Activated naive CD4-positive, alpha-beta T cell treated with anti-CD3 and anti-CD28 coated beads, Interleukin-2, amount 50 U/mL, for 72 hours (primary cell): ENCODE results near the gene CHD1. TPM values are rescaled to one million over a fixed set of nuclear protein-coding genes. Genes with fewer than 3 reads are reported as not detected.

Experiments used
- ATAC-seq, 2 donors: fragments of 150-1000 bp; cut with Tn5 transposase; 2 replicates each; pipeline ENCODE4 v1.10.0; 2021; ENCODE audit warnings: mild to moderate bottlenecking in 2 of 2, moderate library complexity in 2 of 2
- DNase-seq, 2 donors: peaks; one replicate each; pipeline ENCODE4 v3.0.0; 2021 to 2022; ENCODE audit warnings: low spot score in 2 of 2
- H3K27ac Mint-ChIP-seq, 2 donors: one replicate each; pipeline ENCODE4 v1.8.0; 2022; ENCODE audit warnings: mild to moderate bottlenecking in 2 of 2, mixed read lengths in 2 of 2
- H3K36me3 Mint-ChIP-seq, 2 donors: one replicate each; pipeline ENCODE4 v1.8.0; 2022; ENCODE audit warnings: mixed read lengths in 2 of 2
- H3K9me3 Mint-ChIP-seq, 2 donors: one replicate each; pipeline ENCODE4 v1.8.0; 2022; ENCODE audit warnings: mixed read lengths in 2 of 2
- total RNA-seq, 2 donors: library from RNA; stranded (reverse); gene quantifications; one replicate each; pipeline ENCODE4 v1.2.3, GENCODE V29; 2022

CHD1 gene
- total RNA-seq, 2 donors from 2014 or later: 49.9 to 86.0 TPM

DNA sequence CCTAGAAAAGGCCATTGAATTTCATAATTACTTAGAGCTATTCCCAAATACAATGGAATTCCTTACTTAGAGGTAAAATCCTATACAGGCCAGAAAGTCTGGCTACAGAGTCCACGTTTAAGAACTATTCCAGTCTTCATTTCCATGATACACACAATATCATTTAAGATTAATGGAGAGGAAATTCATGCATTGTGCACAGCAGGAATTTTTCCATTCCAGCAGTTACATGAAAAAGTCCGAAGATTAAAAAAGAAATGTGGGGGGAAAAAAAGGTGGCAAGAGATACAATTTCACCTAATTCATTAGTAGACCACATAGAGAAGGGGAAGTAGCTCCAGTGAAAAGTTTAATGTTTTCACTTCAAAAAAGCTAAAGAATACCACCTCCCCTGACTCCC, 63.1 kb downstream of the CHD1 start:
- Mint-ChIP-seq H3K36me3 (peaks cover 13% of the 10 kb centered on the region in 2 donors), H3K9me3 (no peaks in the 10 kb centered on the region), H3K27ac (peak overlapping the region in 1 of 2 donors; percentile 66)
- no peak for ATAC-seq
- DNase-seq: no peak

DNA sequence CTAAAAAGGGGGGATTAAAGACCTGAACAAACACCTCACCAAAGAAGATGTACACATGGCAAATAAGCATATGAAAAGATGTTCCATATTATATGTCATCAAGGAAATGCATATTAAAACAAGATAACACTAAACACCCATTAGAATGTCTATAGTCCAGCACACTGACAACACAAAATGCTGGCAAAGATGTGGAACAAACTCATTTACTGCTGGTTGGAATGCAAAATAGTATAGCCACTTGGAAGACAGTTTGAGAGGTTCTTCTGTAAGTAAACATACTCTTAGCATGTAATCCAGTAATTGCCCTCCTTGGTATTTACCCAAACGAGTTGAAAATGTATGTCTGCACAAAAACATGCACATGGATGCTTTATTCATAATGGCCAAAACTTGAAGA, 81.8 kb downstream of the CHD1 start:
- DNase-seq: no peak
- peaks cover 0 to 7% of the 10 kb centered on the region in 2 donors for H3K36me3 Mint-ChIP-seq
- ATAC-seq: no peak
- no peak overlapping the region for H3K27ac Mint-ChIP-seq
- peaks cover 0 to 4% of the 10 kb centered on the region in 2 donors for H3K9me3 Mint-ChIP-seq

DNA sequence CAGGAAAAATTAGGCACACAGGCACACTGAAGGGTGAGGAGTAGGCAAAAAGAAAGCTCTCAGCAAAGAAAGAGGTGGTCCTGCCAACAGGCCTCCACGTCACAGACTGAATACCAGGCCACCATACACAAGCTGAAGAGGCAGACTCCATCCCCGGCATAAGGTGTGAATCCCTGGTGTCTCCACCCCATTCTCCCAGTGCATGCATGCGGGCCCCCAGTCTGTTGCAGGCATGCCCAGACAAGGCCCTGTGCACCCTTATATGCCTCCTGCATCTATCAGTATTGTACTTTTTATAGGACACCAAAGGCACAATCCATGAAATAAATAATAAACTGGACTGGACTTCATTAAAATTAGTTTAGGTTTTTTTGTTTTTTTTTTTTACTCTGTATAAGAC, 82.3 kb downstream of the CHD1 start:
- H3K27ac Mint-ChIP-seq: no peak overlapping the region
- ATAC-seq: no peak
- H3K9me3 Mint-ChIP-seq: peaks cover 0 to 4% of the 10 kb centered on the region in 2 donors
- no peak for DNase-seq
- H3K36me3 Mint-ChIP-seq: peaks cover 0 to 7% of the 10 kb centered on the region in 2 donors

DNA sequence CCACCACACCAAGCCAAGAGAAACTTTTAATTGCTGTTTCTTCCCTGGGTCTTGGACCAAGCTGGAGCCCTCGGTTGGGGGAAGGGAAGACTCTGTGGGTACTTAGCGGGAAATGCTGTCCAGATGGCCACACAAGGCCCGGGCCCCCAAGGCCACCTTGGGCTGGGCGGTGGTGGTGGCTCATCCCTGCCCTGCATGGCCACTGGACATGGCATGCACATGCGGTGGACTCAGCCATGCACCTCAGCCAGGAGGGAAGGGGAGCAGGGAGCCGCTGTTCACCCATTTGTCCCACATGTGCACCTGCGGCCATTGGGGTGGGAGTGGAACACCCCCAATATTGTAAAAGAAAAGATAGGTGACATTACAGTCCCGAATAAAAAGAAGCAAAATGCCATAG, 82.9 kb downstream of the CHD1 start:
- Mint-ChIP-seq H3K9me3 (peaks cover 0 to 4% of the 10 kb centered on the region in 2 donors), H3K36me3 (peaks cover 0 to 7% of the 10 kb centered on the region in 2 donors), H3K27ac (no peak overlapping the region)
- DNase-seq (no peak), ATAC-seq (no peak)

DNA sequence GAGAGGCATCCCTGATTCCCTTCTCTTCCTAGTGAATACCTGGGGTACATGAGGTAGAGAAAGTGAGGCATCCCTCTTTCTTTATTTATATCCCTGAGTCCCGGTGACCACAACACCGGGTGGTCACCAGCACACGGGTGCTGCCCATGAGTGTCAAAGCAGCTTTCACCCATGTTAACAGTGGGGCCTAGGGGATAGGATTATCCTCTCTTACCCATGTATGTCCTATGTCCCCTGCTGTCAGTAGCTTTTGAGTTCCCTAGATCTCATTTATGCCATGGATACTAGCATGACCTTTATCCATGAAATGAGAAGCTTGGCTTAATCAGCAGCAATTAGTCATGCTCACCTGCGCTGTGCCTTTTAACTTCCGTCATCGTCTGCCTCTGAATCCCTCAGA, 83.9 kb downstream of the CHD1 start:
- Mint-ChIP-seq H3K36me3 (peaks cover 0 to 7% of the 10 kb centered on the region in 2 donors), H3K9me3 (peaks cover 0 to 4% of the 10 kb centered on the region in 2 donors), H3K27ac (no peak overlapping the region)
- DNase-seq (no peak), ATAC-seq (no peak)

DNA sequence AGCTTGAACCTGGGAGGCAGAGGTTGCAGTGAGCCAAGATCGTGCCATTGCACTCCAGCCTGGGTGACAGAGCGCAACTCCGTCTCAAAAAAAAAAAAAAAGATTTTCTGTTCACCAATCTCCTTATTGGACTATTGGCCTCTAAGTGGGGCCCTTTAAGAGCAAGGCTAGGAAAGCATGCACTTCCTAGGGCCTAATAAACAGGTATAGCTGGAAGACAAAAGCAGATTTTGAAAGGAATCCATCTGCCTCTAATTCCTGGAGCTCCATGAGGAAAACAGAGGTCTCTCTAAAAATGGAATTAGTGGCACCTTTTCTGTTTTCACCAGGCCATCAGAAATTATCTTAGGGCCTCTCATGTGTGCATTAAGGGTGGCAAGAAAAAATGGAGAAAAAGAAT, 85.3 kb downstream of the CHD1 start:
- Mint-ChIP-seq H3K27ac (no peak overlapping the region), H3K9me3 (peaks cover 0 to 4% of the 10 kb centered on the region in 2 donors), H3K36me3 (peaks cover under 1 to 7% of the 10 kb centered on the region in 2 donors)
- DNase-seq (no peak), ATAC-seq (no peak)

DNA sequence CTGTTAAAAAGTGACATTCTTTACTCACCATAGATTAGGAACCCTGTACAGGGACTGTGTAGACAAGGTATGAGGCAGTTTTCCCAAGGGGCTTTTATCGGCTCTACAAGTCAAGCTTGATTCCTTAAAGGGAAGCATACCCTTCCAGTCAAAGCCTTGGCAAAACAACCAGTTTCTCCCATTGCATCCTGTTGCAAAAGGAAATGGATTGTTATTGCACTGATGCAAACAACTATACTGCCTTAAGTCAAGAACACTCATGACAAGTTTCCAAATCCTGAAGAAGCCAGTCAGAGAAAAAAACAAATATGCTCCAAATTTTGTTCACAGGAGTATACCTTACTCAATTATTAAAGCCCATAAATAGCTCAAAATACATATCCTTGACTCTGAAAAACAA, 87.9 kb downstream of the CHD1 start:
- no peak overlapping the region for H3K27ac Mint-ChIP-seq
- ATAC-seq: no peak

DNA sequence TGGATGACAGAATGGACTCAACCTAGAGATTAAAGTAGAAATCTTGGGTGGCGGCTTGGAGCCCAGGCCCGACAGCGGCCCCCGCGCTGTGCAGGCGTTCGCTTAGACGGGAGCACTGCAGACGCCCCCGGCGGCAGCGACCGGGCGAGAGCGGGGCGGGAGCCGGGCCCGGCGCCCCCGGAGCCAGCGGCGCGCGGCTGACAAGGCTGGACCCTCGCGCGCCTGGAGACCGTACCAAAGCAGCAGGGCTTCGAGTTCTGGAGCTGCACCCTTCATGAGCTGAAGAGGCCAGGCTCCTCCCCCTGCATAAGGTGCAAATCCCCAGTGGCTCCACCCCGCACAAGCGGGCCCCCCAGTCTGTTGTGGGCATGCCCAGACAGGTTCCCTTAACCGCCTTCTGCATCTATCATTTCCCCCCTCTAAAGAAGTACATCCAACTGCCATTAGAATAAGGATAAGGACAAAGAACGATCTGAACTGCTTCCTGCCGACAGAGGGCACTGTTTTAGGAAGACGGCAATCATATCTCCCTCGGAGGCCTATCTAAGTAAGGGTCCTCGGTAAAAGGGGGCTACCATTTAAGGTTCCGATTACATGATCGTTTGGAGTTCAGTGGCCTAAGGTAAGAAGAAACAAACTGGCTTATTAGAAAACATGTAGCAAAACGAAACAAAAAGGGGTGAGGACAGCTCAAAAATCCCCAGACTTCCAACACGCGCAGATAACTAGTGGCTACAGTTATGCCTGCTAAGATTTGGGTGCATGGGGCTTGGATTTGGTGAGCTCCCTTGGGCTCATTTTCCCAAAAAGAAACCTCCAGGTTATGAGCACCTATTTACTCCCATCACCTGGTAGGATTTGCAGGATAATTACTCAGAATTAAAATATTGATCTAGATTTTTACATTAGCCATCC, 89.1 kb downstream of the CHD1 start:
- no peak overlapping the region for H3K27ac Mint-ChIP-seq
- DNase-seq: peak in 1 of 2 donors; percentile 16
- peaks cover 4 to 7% of the 10 kb centered on the region in 2 donors for H3K36me3 Mint-ChIP-seq
- no peaks in the 10 kb centered on the region for H3K9me3 Mint-ChIP-seq
- peak; percentile 57 to 66 for ATAC-seq

More for the DNA sequence above, 87.9 kb downstream of the CHD1 start:
- Mint-ChIP-seq H3K9me3 (peaks cover 0 to 4% of the 10 kb centered on the region in 2 donors), H3K36me3 (peaks cover 4 to 7% of the 10 kb centered on the region in 2 donors)
- no peak for DNase-seq

DNA sequence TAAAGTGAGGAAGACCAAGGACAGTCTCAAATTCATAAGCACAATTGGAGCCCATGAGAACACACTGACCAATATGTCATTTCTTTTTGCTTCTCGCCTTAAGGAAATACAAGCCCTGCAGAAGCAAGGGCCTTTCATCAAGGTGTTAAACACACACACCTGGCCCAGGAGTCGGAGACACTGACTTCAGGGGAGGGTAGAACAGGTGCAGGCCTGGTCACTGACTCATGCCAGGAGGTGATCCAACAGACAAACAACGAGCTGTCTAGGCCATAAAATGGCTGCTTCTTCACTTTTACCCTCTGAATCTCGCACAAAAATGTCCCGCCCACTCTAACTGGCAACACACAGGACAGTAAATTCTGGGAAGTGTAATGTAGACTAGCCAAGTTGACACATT, 92.6 kb downstream of the CHD1 start:
- ATAC-seq: no peak
- no peak overlapping the region for H3K27ac Mint-ChIP-seq
- peaks cover 0 to 4% of the 10 kb centered on the region in 2 donors for H3K36me3 Mint-ChIP-seq
- no peaks in the 10 kb centered on the region for H3K9me3 Mint-ChIP-seq
- no peak for DNase-seq

DNA sequence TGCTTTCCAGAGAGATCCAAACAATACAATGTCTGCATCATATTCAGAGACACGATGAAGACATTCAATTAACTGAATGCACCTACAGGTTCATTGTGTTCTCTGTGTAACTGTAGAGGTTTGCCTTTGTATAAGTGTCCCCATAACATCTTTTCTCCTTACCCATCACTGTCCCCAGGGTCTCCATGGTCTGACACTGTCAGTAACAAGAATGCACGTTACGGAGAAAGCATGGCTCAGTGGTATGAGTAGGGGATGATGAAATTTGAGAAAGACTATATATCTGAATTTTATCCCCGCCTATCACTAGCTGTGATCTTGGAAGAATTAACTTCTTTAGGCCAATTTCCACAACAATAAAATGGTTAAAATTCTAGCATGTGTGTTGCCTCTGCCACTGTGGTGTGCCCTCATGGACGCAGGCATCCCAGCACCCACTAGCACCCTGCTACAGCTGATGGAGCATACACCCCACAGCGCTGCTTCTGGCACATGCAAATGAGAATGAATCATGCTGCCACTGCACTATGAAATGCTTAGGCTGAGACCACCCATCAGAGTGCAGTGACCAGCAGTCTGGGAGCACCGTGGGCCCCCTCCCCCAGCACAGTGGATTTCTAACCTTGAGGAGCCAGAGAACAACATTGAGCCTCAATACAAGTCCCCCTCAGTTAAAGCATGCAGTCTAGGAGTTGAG, 101.1 kb downstream of the CHD1 start:
- DNase-seq (no peak), ATAC-seq (no peak)

DNA sequence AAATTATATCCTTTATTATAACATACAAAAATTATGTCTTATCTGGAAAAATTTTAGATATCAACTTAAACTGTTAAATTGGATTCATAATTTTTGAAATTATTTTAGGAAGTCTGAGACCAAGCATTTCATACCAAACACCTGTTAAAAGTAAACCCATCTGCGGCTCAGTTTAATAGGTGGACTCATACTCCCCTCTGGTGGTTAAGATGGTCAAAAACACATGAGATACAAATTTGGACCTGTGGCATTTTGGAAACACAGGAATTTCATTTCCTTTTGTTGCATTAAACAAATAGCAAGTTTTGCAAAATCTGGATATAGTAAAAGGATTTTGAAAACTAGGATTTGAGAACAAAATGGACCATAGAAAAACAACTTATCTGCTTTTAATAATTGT, 101.6 kb downstream of the CHD1 start:
- no peak overlapping the region for H3K27ac Mint-ChIP-seq
- no peaks in the 10 kb centered on the region for H3K9me3 Mint-ChIP-seq
- ATAC-seq (no peak), DNase-seq (no peak)
- H3K36me3 Mint-ChIP-seq: no peaks in the 10 kb centered on the region

More for the DNA sequence above, 101.1 kb downstream of the CHD1 start:
- Mint-ChIP-seq H3K36me3 (no peaks in the 10 kb centered on the region), H3K9me3 (no peaks in the 10 kb centered on the region), H3K27ac (no peak overlapping the region)

DNA sequence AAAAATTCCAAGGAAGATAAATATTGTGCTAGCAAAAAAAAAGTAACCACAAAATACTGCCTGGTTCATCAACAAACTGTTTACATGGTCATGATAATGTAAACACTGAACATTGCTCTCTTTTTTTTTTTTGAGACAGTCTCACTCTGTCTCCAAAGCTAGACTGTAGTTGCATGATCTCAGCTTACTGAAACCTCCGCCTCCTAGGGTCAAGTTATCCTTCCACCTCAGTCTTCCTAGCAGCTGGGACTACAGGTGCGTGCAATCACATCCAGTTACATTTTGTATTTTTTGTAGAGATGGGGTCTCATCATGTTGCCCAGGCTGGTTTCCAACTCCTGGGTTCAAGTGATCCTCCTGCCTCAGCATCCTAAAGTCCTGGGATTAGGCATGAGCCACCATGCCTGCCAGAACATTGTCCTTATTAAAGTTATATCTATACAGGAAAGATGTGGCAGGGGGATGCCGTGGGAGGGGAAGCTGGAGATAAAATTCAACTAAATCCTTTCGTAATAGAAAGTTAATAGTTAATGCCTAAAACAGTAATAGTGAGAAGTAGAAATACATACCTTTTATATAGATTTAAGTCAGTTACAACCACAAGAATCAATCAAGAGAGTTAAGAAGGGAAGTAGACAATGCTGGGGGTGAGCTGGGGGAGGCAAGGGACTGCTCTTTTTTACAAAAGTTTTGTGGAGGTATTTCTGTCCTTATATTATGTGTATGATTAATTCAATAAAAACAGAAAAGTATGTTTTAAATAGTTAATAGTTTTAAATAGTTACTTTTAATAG, 103.0 kb downstream of the CHD1 start:
- no peaks in the 10 kb centered on the region for H3K36me3 Mint-ChIP-seq
- H3K9me3 Mint-ChIP-seq: peaks cover 6 to 7% of the 10 kb centered on the region in 2 donors
- H3K27ac Mint-ChIP-seq: no peak overlapping the region
- DNase-seq (no peak), ATAC-seq (no peak)

DNA sequence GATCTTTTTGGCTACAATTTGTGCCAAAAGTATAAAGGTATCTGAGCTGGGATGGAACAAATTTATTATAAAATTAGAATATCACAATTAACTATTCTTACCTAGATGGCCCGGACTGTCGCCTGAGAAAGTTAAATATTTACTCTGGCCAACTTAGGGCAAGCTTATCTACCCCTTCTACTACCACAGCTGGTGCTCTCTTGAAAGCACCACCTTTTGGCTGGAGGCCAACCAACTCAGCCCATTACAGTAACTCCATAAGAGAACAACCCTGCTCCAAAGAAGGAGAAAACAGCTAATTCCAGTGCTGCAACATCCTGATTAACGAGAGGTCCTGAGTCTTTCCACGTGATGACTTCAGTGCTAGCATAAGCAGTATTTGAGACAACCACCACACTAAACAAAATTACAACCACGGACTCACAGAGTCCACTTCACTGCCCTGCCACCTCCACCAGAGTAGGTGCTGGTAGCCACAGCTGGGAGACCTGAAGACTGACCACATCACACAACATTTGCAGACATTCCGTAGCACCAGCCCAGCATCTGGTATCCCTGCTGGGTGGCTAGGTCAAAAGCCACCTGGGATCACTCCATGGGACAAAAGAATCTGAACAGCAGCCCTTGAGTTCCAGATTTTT, 112.1 kb downstream of the CHD1 start:
- H3K9me3 Mint-ChIP-seq: peaks cover 7 to 9% of the 10 kb centered on the region in 2 donors

DNA sequence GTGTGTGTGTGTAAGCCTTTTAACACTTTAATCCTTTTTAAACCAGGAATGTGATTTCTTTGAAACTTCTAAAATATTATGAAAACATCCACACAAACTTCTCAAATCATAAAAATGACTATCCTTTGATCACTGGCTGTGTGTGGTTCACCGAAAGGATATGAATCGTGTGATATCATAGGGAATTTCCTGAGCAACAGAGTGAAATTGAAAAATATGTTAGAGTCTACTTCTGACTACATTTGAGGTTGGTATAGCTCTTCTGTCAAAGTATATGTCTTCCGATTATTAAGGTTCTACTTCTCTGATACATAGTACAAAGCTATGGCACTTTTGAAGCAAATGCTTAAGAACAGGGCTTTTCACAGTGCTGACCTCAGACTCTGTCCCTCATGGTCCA, 115.1 kb downstream of the CHD1 start:
- Mint-ChIP-seq H3K9me3 (no peaks in the 10 kb centered on the region), H3K36me3 (peaks cover 0 to 2% of the 10 kb centered on the region in 2 donors), H3K27ac (no peak overlapping the region)
- ATAC-seq (peak; percentile 69 to 94), DNase-seq (no peak)

More for the DNA sequence above, 112.1 kb downstream of the CHD1 start:
- DNase-seq (no peak), ATAC-seq (no peak)
- Mint-ChIP-seq H3K27ac (no peak overlapping the region), H3K36me3 (peaks cover 0 to 14% of the 10 kb centered on the region in 2 donors)

DNA sequence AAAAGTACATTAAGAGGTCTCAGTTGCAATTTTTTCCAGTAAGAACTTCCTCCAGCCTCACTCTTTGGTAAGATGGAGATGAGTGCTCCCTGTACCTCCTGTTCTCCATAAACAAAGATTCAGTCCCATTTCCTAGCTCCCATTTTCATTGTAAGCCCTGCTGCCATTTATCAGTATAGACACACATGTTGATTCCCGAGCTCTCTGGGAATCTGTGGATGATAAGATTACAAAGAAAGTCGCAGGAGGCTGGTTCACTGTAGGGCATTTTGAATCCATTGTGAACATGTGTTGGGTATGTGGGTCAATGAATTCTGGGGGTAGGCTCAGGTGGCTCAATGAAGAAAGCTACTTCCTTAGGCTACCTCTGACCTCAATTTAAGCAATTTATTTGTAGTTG, 118.6 kb downstream of the CHD1 start:
- no peak for DNase-seq

DNA sequence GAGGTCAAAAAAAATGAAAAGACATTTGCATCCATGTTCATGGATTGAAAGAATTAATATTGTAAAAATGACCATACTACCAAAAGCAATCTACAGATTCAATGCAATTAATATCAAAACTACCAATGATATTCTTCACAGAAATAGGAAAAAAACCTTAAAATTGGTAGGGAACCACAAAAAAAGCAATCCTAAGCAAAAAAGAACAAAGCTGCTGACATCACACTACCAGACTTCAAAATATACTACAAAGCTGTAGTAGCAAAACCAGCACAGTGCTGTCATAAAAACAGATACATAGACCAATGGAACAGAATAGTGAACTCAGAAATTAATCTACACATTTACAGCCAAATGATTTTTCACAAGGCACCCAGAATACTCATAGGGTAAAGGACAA, 121.0 kb downstream of the CHD1 start:
- no peak overlapping the region for H3K27ac Mint-ChIP-seq
- peaks cover 26 to 28% of the 10 kb centered on the region in 2 donors for H3K36me3 Mint-ChIP-seq
- ATAC-seq (no peak), DNase-seq (no peak)
- peaks cover 11 to 28% of the 10 kb centered on the region in 2 donors for H3K9me3 Mint-ChIP-seq

More for the DNA sequence above, 118.6 kb downstream of the CHD1 start:
- H3K36me3 Mint-ChIP-seq: peaks cover 24 to 26% of the 10 kb centered on the region in 2 donors
- H3K27ac Mint-ChIP-seq: no peak overlapping the region
- ATAC-seq: no peak
- H3K9me3 Mint-ChIP-seq: peaks cover 11 to 27% of the 10 kb centered on the region in 2 donors
